Astrocyte (in vitro differentiated cells and primary cell): Measurements from ENCODE around the gene PCMTD2.
"Not testable (repeated sequence)": the region's sequence is repeated elsewhere in the genome, so short reads cannot be mapped to it uniquely, and the experiment has no call there.

ENCODE experiments used
- CTCF ChIP-seq: IDR thresholded peaks from 2 replicates; pipeline ENCODE4 v1.5.1; 2011; ENCODE audit warnings: low read depth, mild to moderate bottlenecking, inconsistent platforms, low read length, moderate library complexity; ENCODE audit not compliant: insufficient read depth
- EZH2 ChIP-seq: IDR thresholded peaks from 2 replicates; pipeline ENCODE4 v1.6.1; 2012; ENCODE audit warnings: mild to moderate bottlenecking, low read length, inconsistent platforms; ENCODE audit not compliant: insufficient read depth

GRCh38 chr20:64316415-64317083 is 61.0 kb downstream of the PCMTD2 start:
- TF ChIP-seq CTCF, EZH2: not testable (repeated sequence)
